C4-2B (cell line): ENCODE results near the gene ATG10.

Source experiments
- CTCF ChIP-seq: fragments of 450-650 bp; conservative IDR thresholded peaks from 2 replicates; pipeline ENCODE4 v1.5.1; 2017; ENCODE audit warnings: mild to moderate bottlenecking
- ZFX ChIP-seq: fragments of 450-650 bp; IDR thresholded peaks from 2 replicates; pipeline ENCODE4 v1.6.1; 2017

- TF ChIP-seq CTCF (no peak), ZFX (no peak)
These were observed 133.0 kb downstream of the ATG10 start for GRCh38 chr5:82104872-82105271.
